ENCODE measurements around the gene FAM171A2.
A peak's percentile ranks its signal among the peaks of the same experiment; 100 is the strongest.

FAM171A2 gene

GRCh38 chr17:44363613-44364159 lies at the start of gene FAM171A2:
Gene FAM171A2, minus strand, starts transcription at chr17:44363853. Its CDS starts 139 bp downstream, at chr17:44363714.
- Histone ChIP-seq H4K20me1 (ENCODE audit: insufficient read depth, low read length) (no peaks in the 10 kb centered on the region), H3K27me3 (replicated peaks; ENCODE audit: insufficient read depth, low read length) (peaks cover 33% of the 10 kb centered on the region), H3K4me3 (ENCODE audit: low read length) (peak within 1 kb of the TSS; percentile 79), H3K79me2 (ENCODE audit: low read length) (no peaks in the 10 kb centered on the region), H3K4me1 (ENCODE audit: low read length) (peaks cover 8% of the 10 kb centered on the region), H3K9ac (ENCODE audit: low read length) (peak within 1 kb of the TSS; percentile 38; the same call in 1 of the 2 replicates), H3K9me3 (replicated peaks; ENCODE audit: insufficient read depth, low read length) (no peaks in the 10 kb centered on the region), H3K9me2 (replicated peaks; ENCODE audit: insufficient read depth, low read length) (no peaks in the 10 kb centered on the region), H3F3A (ENCODE audit: insufficient read depth, low read length) (peaks cover 6% of the 10 kb centered on the region), H3K36me3 (replicated peaks; ENCODE audit: insufficient read depth, low read length) (no peaks in the 10 kb centered on the region), H3K4me2 (ENCODE audit: low read depth, low read length) (peak within 1 kb of the TSS; percentile 99), H3K27ac (ENCODE audit: low read length) (no peak within 1 kb of the TSS), H2AFZ (ENCODE audit: low read length) (peak within 1 kb of the TSS; percentile 88)
- TF ChIP-seq EZH2phosphoT487 (IDR thresholded peaks at IDR 0.05; ENCODE audit: low read length) (no peak), CTCF (IDR thresholded peaks at IDR 0.05; ENCODE audit: low read length) (peak; percentile 36)
- DNase-seq: peak; percentile 68

- Histone ChIP-seq H3K79me2 (ENCODE audit: low read length) (0 out of 2 replicates have a peak, but pooled peaks cover 3% of the 10 kb centered on the region), H4K20me1 (ENCODE audit: insufficient read depth, low read length) (no peaks in the 10 kb centered on the region), H3K9me2 (replicated peaks; ENCODE audit: insufficient read depth, low read length) (no peaks in the 10 kb centered on the region), H3K36me3 (replicated peaks; ENCODE audit: insufficient read depth, low read length) (no peaks in the 10 kb centered on the region), H3K4me2 (ENCODE audit: low read depth, low read length) (no peak overlapping the region), H3K4me3 (ENCODE audit: low read length) (no peak overlapping the region), H3K9ac (ENCODE audit: low read length) (no peak overlapping the region), H2AFZ (ENCODE audit: low read length) (no peak overlapping the region), H3F3A (ENCODE audit: insufficient read depth, low read length) (no peaks in the 10 kb centered on the region), H3K9me3 (replicated peaks; ENCODE audit: insufficient read depth, low read length) (no peaks in the 10 kb centered on the region), H3K4me1 (ENCODE audit: low read length) (no peaks in the 10 kb centered on the region), H3K27ac (ENCODE audit: low read length) (no peak overlapping the region), H3K27me3 (replicated peaks; ENCODE audit: insufficient read depth, low read length) (no peaks in the 10 kb centered on the region)
- TF ChIP-seq EZH2 (optimal IDR thresholded peaks at IDR 0.05; ENCODE audit: low read depth, low read length) (no peak), CTCF (IDR thresholded peaks at IDR 0.05; ENCODE audit: low read length) (no peak), EZH2phosphoT487 (IDR thresholded peaks at IDR 0.05; ENCODE audit: low read length) (no peak)
- no peak for DNase-seq
Measured at GRCh38 chr17:44409309-44410028, 45.8 kb upstream of the FAM171A2 start.

- Histone ChIP-seq H3K4me1 (ENCODE audit: low read length) (no peaks in the 10 kb centered on the region), H3K4me2 (ENCODE audit: low read depth, low read length) (no peak overlapping the region), H3K9me2 (replicated peaks; ENCODE audit: insufficient read depth, low read length) (no peaks in the 10 kb centered on the region), H3K4me3 (ENCODE audit: low read length) (no peak overlapping the region), H3K9ac (ENCODE audit: low read length) (no peak overlapping the region), H3K36me3 (replicated peaks; ENCODE audit: insufficient read depth, low read length) (no peaks in the 10 kb centered on the region), H3K9me3 (replicated peaks; ENCODE audit: insufficient read depth, low read length) (no peaks in the 10 kb centered on the region), H3F3A (ENCODE audit: insufficient read depth, low read length) (no peaks in the 10 kb centered on the region; the same call in 1 of the 2 replicates), H2AFZ (ENCODE audit: low read length) (no peak overlapping the region), H3K27ac (ENCODE audit: low read length) (no peak overlapping the region), H3K27me3 (replicated peaks; ENCODE audit: insufficient read depth, low read length) (no peaks in the 10 kb centered on the region), H4K20me1 (ENCODE audit: insufficient read depth, low read length) (no peaks in the 10 kb centered on the region), H3K79me2 (ENCODE audit: low read length) (0 out of 2 replicates have a peak, but pooled peaks cover 3% of the 10 kb centered on the region)
- no peak for DNase-seq
- TF ChIP-seq EZH2 (optimal IDR thresholded peaks at IDR 0.05; ENCODE audit: low read depth, low read length) (no peak), EZH2phosphoT487 (IDR thresholded peaks at IDR 0.05; ENCODE audit: low read length) (no peak), CTCF (IDR thresholded peaks at IDR 0.05; ENCODE audit: low read length) (no peak)
Measured at GRCh38 chr17:44408786-44409185, 45.1 kb upstream of the FAM171A2 start.
